CD14-positive monocyte (primary cell): ENCODE results near the gene CTCFL. TPM values are rescaled to one million over a fixed set of nuclear protein-coding genes. Genes with fewer than 3 reads are reported as not detected.

ENCODE experiments used
- DNase-seq, 3 donors: peaks; one replicate each; pipeline ENCODE4 v3.0.0-alpha.2; 2011 to 2022
- H2AFZ ChIP-seq: 2 replicates; pipeline ENCODE4 v1.6.0; 2012; ENCODE audit warnings: mild to moderate bottlenecking, low read depth, low read length, inconsistent platforms; ENCODE audit not compliant: insufficient read depth, poor library complexity, severe bottlenecking
- H3K27ac ChIP-seq, 2 donors: 1 replicate in 1 of 2; 2 replicates in 1 of 2; pipeline ENCODE4 v1.5.1; 2012 to 2013; ENCODE audit warnings: low read length in 2 of 2, control low read depth in 1 of 2, inconsistent platforms in 1 of 2, low read depth in 1 of 2, mild to moderate bottlenecking in 1 of 2
- H3K27me3 ChIP-seq, 2 donors: one replicate each; pipeline versions ENCODE4 v1.6.0 to v1.6.1; 2011 to 2013; ENCODE audit warnings: low read length in 2 of 2; ENCODE audit not compliant: control insufficient read depth in 2 of 2, insufficient read depth in 2 of 2
- H3K36me3 ChIP-seq, 2 donors: replicated peaks in 1 of 2; 1 replicate in 1 of 2; 2 replicates in 1 of 2; pipeline versions ENCODE4 v1.5.1 to v1.6.1; 2012 to 2013; ENCODE audit warnings: low read length in 2 of 2, control low read depth in 1 of 2, inconsistent platforms in 1 of 2, mild to moderate bottlenecking in 1 of 2; ENCODE audit not compliant: insufficient read depth in 2 of 2, control insufficient read depth in 1 of 2
- H3K4me1 ChIP-seq, 2 donors: 1 replicate in 1 of 2; 2 replicates in 1 of 2; pipeline versions ENCODE4 v1.5.1 to v1.6.1; 2012 to 2013; ENCODE audit warnings: low read length in 2 of 2, control low read depth in 1 of 2, inconsistent platforms in 1 of 2, mild to moderate bottlenecking in 1 of 2, moderate library complexity in 1 of 2; ENCODE audit not compliant: insufficient read depth in 2 of 2, control insufficient read depth in 1 of 2
- H3K4me2 ChIP-seq: replicated peaks from 2 replicates; pipeline ENCODE3; 2012; ENCODE audit warnings: low read length, moderate library complexity, mild to moderate bottlenecking; ENCODE audit not compliant: poor library complexity, severe bottlenecking; ENCODE audit errors: extremely low read depth
- H3K4me3 ChIP-seq, 3 experiments: fragments of 200-600 bp in 1 of 3; sonication (generic) in 1 of 3; replicated peaks in 1 of 3; 1 replicate in 2 of 3; 2 replicates in 1 of 3; pipeline ENCODE4 v1.5.1; 2011 to 2013; ENCODE audit warnings: low read length in 3 of 3, mild to moderate bottlenecking in 3 of 3, control low read depth in 2 of 3, low read depth in 2 of 3, inconsistent platforms in 1 of 3, moderate library complexity in 1 of 3
- H3K79me2 ChIP-seq: 2 replicates; pipeline ENCODE4 v1.6.0; 2012; ENCODE audit warnings: mild to moderate bottlenecking, control low read depth, inconsistent platforms, low read length, moderate library complexity; ENCODE audit not compliant: insufficient read depth
- H3K9ac ChIP-seq: 2 replicates; pipeline ENCODE4 v1.6.0; 2017; ENCODE audit warnings: low read length, mild to moderate bottlenecking; ENCODE audit not compliant: insufficient read depth, poor library complexity, severe bottlenecking
- H3K9me3 ChIP-seq, 2 donors: replicated peaks in 1 of 2; 1 replicate in 1 of 2; 2 replicates in 1 of 2; pipeline versions ENCODE4 v1.5.1 to v1.6.1; 2012 to 2013; ENCODE audit warnings: low read length in 2 of 2, control low read depth in 1 of 2; ENCODE audit not compliant: control insufficient read depth in 1 of 2, insufficient read depth in 1 of 2
- H4K20me1 ChIP-seq: 2 replicates; pipeline ENCODE4 v1.6.0; 2012; ENCODE audit warnings: mild to moderate bottlenecking, low read length, control low read depth, moderate library complexity; ENCODE audit not compliant: insufficient read depth
- H3K27ac Mint-ChIP-seq, 7 donors: one replicate each; pipeline ENCODE4 v1.8.0; 2020; ENCODE audit warnings: mild to moderate bottlenecking in 7 of 7, mixed read lengths in 7 of 7, moderate library complexity in 6 of 7, inconsistent platforms in 2 of 7
- H3K27me3 Mint-ChIP-seq, 3 donors: one replicate each; pipeline ENCODE4 v1.8.0; 2021 to 2022; ENCODE audit warnings: low read depth in 3 of 3, mild to moderate bottlenecking in 3 of 3, mixed read lengths in 3 of 3, moderate library complexity in 3 of 3, inconsistent platforms in 1 of 3
- H3K36me3 Mint-ChIP-seq, 2 donors: one replicate each; pipeline ENCODE4 v1.8.0; 2020; ENCODE audit warnings: mixed read lengths in 2 of 2, inconsistent platforms in 1 of 2, mild to moderate bottlenecking in 1 of 2
- H3K4me1 Mint-ChIP-seq: one replicate; pipeline ENCODE4 v1.8.0; 2020; ENCODE audit warnings: mild to moderate bottlenecking, mixed read lengths
- H3K4me3 Mint-ChIP-seq, 2 donors: one replicate each; pipeline ENCODE4 v1.8.0; 2020; ENCODE audit warnings: mild to moderate bottlenecking in 2 of 2, mixed read lengths in 2 of 2, moderate library complexity in 1 of 2
- H3K9me3 Mint-ChIP-seq, 7 donors: one replicate each; pipeline ENCODE4 v1.8.0; 2020 to 2022; ENCODE audit warnings: mixed read lengths in 7 of 7, mild to moderate bottlenecking in 6 of 7, moderate library complexity in 6 of 7, inconsistent platforms in 2 of 7
- CTCF ChIP-seq: fragments of 200-600 bp; IDR thresholded peaks from one replicate; pipeline ENCODE4 v1.8.0; 2022; ENCODE audit warnings: antibody characterized with exemption, mild to moderate bottlenecking
- WGBS: methylation state at CpG from one replicate; pipeline ENCODE4 v1.1.5; 2013; ENCODE audit warnings: missing lambda C conversion rate; ENCODE audit not compliant: insufficient coverage; 5-methylcytosine and 5-hydroxymethylcytosine counted together
- intact Hi-C, 2 donors: fragments of 100-400 bp; cut with micrococcal nuclease; formaldehyde crosslinking; loops; one replicate each; pipeline versions ENCODE4 v1.15.0 to v1.15.1; 2023
- polyA plus RNA-seq, 3 donors: library from polyadenylated mRNA; depleted of rRNA in 1 of 3; unstranded in 2 of 3; stranded (reverse) in 1 of 3; fragments of 300-500 nt in 2 of 3; fragments of >200 nt in 1 of 3; fragmentation: Illumina TruSeq in 2 of 3; gene quantifications; 1 replicate in 2 of 3; 2 replicates in 1 of 3; pipeline ENCODE4 v1.2.3, GENCODE V29; 2012 to 2021

CTCFL gene
- polyA plus RNA-seq, 3 donors = not detected

GRCh38 chr20:57509665-57510237, 15.2 kb downstream of the CTCFL start:
- Histone ChIP-seq H3K27me3 (peaks cover 41 to 66% of the 10 kb centered on the region in 2 donors), H3K9ac (no peak overlapping the region), H2AFZ (no peak overlapping the region), H3K4me1 (no peaks in the 10 kb centered on the region), H3K36me3 (no peaks in the 10 kb centered on the region), H4K20me1 (no peaks in the 10 kb centered on the region), H3K79me2 (no peaks in the 10 kb centered on the region), H3K4me3 (no peak overlapping the region), H3K27ac (no peak overlapping the region), H3K4me2 (no peak overlapping the region), H3K9me3 (peaks cover 5 to 6% of the 10 kb centered on the region in 2 donors)
- H3K27ac Mint-ChIP-seq = no peak overlapping the region
- H3K9me3 Mint-ChIP-seq = peaks cover 0 to 3% (median 2%) of the 10 kb centered on the region in 7 donors
- DNase-seq = peak in 2 of 3 donors; percentile 16 to 17
- peak overlapping the region in 1 of 2 donors; percentile 50 for H3K4me3 Mint-ChIP-seq
- H3K27me3 Mint-ChIP-seq = peaks cover 62 to 74% (median 67%) of the 10 kb centered on the region in 3 donors
- H3K36me3 Mint-ChIP-seq = peaks cover 0 to under 1% of the 10 kb centered on the region in 2 donors
- WGBS = 43% methylated on average over 4 of the region's 5 CpGs
- peaks cover 7% of the 10 kb centered on the region for H3K4me1 Mint-ChIP-seq
- TF ChIP-seq CTCF = peak; percentile 38
- intact Hi-C loops = loop anchor here in 1 of 2 donors (5.0 to 10.0 kb wide), 2 partner anchors 195 to 703 kb away; no protein-coding TSS in a partner anchor

GRCh38 chr20:57508831-57509230, 16.1 kb downstream of the CTCFL start:
- peaks cover 6 to 9% of the 10 kb centered on the region in 2 donors for H3K4me1 ChIP-seq
- H3K36me3 ChIP-seq = no peaks in the 10 kb centered on the region
- H2AFZ ChIP-seq = no peak overlapping the region
- Mint-ChIP-seq H3K4me1 (peaks cover 11% of the 10 kb centered on the region), H3K27ac (no peak overlapping the region), H3K27me3 (peaks cover 68 to 81% (median 72%) of the 10 kb centered on the region in 3 donors), H3K4me3 (peak overlapping the region in 1 of 2 donors; percentile 72), H3K9me3 (peaks cover 0 to 3% (median 2%) of the 10 kb centered on the region in 7 donors), H3K36me3 (peaks cover 0 to 2% of the 10 kb centered on the region in 2 donors)
- no peak overlapping the region for H3K4me3 ChIP-seq
- peaks cover 43 to 65% of the 10 kb centered on the region in 2 donors for H3K27me3 ChIP-seq
- no peak overlapping the region for H3K9ac ChIP-seq
- no CpG with 5 or more reads among the region's 5 CpGs for whole genome bisulfite sequencing
- intact Hi-C loops = loop anchor here in 1 of 2 donors (10.0 kb wide), 1 partner anchor 196 kb away; no protein-coding TSS in a partner anchor
- no peak for TF ChIP-seq CTCF
- no peaks in the 10 kb centered on the region for H4K20me1 ChIP-seq
- H3K4me2 ChIP-seq = no peak overlapping the region
- no peak overlapping the region for H3K27ac ChIP-seq
- peaks cover 5 to 6% of the 10 kb centered on the region in 2 donors for H3K9me3 ChIP-seq
- no peak for DNase-seq
- H3K79me2 ChIP-seq = no peaks in the 10 kb centered on the region
